SKM-1 treated with dmso at 0.1 percent for 144 hours (cell line): ENCODE results near the gene CACNA1G.

Experiments used
- DNase-seq: peaks from one replicate; lab custom pipeline; 2025; ENCODE audit not compliant: unreplicated experiment; lab: John Stamatoyannopoulos, UW

Gene CACNA1G

DNA sequence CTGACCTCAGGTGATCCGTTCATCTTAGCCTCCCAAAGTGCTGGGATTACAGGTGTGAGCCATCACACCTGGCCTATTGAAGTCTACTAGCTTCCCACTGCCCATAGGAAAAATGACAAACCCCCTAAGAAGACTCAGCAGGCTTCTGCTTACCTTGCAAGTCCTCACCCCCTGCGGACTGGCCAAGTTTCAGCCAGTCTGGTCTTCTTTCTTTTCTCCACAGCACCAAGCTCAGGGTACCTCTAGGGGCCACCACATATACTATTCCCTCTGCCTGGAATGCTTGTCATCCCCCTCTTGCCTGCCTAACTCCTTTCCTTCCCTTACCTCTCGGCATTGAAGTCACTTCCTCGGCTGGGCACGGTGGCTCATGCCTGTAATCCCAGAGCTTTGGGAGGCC is 105.3 kb downstream of the CACNA1G start:
- DNase-seq, result no peak

DNA sequence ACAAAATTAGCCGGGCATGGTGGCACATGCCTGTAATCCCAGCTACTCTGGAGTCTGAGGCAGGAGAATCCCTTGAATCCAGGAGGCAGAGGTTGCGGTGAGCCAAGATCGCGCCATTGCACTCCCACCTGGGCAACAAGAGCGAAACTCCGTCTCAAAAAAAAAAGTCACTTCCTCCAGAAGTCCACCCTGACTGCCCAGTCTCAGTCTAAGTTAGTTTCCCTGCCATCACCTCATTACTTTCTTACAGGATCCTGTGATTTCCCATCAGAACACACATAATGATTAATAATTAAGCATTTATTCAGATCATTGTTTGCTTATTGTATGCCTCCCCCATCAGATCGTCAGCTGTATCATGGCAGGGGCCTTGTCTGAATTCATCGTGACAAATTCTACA is 105.8 kb downstream of the CACNA1G start:
- DNase-seq, result no peak

DNA sequence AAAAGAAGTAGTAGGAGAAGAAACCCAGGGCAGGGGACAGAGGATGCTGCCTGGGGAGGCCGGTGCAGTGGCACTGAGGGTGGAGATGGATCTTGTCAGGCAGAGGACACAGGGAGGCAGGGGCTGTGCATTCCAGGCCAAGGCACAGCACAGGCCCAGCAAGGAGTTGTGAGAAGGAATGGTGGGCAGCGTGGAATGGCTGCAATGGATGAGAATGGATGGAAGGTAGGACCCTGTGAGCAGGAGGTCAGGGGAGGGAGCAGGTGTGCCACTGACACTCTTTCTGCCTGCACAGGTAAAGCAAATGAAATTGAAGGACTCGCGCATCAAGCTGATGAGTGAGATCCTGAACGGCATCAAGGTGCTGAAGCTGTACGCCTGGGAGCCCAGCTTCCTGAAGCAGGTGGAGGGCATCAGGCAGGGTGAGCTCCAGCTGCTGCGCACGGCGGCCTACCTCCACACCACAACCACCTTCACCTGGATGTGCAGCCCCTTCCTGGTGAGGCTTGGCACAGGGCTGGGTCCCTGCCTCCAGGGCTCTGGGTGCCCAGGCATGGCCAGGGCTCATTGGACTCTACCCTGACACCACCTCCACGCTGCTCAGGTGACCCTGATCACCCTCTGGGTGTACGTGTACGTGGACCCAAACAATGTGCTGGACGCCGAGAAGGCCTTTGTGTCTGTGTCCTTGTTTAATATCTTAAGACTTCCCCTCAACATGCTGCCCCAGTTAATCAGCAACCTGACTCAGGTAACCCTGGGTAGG is 106.9 kb downstream of the CACNA1G start:
- DNase-seq, result no peak

DNA sequence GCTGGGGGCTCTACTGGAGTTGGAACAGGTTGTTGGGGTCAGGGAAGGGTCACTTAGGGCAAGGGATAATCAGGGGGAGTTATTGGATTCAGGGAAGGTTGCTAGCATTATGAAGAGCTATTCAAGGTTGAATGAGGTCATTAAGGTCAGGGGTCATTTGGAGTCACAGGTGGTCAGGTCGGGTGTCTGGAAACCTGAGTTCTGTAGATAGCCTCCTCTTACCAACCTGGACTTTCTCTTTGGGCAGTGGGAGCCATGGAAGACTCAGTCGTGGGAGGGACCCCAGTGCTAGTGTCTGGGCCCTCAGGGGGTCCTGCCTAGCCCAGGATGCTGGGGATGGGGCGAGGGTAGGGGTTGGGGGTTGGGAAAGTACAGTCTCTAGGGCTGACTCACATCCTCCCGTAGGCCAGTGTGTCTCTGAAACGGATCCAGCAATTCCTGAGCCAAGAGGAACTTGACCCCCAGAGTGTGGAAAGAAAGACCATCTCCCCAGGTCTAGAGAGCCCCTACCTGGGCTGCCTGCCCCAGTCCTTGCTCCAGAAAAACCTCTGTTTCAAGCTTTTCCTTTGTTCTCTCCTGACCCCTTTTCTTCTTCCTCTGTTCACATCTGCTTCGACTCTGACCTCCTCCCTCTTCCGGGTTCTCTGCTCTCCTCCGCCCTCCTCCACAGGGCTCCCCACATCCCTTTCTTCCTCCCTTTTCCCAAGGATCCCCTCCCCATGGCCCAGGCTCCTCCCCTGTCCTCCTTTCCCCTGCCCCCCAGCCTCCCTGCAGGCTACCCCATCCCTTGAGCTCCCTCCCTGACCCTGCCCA is 107.7 kb downstream of the CACNA1G start:
- no peak for DNase-seq

DNA sequence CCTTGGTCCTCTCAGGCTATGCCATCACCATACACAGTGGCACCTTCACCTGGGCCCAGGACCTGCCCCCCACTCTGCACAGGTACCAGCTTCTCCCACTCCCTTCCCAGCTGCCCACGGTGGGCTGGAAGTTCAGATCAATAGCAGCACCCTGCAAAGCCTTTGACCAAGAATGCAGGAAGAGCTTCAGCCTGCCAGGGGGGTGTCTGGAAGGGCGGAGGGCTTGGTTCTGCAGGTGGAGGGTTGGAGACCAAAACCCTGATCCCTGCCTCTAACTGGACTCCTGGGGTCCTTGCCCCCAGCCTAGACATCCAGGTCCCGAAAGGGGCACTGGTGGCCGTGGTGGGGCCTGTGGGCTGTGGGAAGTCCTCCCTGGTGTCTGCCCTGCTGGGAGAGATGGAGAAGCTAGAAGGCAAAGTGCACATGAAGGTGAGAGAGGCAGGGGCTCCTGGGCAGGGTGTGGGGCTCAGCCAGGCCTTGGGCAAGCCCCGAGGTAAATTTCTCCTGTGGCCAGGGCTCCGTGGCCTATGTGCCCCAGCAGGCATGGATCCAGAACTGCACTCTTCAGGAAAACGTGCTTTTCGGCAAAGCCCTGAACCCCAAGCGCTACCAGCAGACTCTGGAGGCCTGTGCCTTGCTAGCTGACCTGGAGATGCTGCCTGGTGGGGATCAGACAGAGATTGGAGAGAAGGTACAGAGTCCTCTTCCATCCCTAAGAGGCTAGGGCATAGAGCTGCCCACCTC is 108.5 kb downstream of the CACNA1G start:
- DNase-seq, result no peak

DNA sequence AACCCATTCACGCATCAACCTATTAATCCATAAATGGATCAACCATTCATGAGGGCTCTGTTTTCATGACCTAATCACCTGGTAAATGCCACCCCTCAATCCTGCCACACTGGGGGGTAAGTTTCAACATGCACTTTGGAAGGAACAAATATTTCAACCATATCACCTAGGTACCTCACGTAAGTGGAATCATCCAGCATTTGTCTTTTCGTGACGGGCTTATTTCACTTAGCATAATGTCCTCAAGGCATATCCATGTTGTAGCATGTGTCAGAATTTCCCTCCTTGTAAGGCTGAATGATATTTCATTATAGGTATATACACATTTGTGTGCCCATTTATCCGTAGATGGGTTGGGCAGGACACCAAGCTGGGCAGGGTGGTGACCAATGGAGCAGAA is 111.6 kb downstream of the CACNA1G start:
- DNase-seq, result no peak

DNA sequence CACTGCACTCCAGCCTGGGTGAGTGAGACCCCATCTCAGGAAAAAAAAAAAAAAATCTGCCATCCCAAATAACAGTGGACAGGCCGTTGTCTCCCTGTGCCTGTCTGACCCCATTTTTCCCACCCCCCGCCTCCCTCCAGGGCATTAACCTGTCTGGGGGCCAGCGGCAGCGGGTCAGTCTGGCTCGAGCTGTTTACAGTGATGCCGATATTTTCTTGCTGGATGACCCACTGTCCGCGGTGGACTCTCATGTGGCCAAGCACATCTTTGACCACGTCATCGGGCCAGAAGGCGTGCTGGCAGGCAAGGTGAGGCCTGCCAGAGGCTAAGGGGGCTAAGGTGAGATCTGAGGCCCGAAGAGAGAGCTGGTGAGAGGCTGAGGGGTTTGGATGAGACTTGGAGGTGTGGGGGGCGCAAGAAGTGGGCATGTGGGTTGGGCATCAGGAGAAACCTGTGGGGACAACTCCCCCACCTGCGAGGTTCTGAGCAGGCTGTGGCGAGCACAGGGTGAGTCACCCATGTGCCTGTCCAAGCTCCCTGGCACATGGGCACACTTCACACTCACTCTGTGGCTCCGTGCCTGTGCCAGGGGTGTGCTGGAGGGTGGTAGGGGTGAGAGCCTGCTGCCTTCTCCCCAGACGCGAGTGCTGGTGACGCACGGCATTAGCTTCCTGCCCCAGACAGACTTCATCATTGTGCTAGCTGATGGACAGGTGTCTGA is 112.5 kb downstream of the CACNA1G start:
- no peak for DNase-seq

DNA sequence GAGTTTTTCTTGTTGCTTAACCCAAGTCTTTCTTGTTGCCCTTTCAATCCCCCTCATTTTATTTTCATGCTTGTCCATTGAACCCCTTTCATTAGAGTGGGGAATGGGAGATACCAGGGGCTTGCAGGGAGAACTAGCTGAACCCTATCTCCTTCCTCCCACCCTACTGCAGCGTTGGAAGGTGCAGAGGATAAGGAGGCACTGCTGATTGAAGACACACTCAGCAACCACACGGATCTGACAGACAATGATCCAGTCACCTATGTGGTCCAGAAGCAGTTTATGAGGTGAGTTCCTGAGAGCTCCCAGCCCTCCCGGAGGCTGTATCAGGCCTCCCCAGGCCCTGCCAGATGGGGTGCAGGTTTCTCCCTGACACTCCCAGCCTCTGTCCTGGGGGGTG is 114.7 kb downstream of the CACNA1G start:
- no peak for DNase-seq

DNA sequence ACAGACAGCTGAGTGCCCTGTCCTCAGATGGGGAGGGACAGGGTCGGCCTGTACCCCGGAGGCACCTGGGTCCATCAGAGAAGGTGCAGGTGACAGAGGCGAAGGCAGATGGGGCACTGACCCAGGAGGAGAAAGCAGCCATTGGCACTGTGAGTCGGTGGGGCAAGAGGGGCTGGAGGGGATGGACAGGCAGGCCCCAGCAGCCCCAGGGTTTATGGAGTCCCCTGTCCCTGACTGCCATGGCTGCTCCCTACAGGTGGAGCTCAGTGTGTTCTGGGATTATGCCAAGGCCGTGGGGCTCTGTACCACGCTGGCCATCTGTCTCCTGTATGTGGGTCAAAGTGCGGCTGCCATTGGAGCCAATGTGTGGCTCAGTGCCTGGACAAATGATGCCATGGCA is 115.1 kb downstream of the CACNA1G start:
- no peak for DNase-seq

DNA sequence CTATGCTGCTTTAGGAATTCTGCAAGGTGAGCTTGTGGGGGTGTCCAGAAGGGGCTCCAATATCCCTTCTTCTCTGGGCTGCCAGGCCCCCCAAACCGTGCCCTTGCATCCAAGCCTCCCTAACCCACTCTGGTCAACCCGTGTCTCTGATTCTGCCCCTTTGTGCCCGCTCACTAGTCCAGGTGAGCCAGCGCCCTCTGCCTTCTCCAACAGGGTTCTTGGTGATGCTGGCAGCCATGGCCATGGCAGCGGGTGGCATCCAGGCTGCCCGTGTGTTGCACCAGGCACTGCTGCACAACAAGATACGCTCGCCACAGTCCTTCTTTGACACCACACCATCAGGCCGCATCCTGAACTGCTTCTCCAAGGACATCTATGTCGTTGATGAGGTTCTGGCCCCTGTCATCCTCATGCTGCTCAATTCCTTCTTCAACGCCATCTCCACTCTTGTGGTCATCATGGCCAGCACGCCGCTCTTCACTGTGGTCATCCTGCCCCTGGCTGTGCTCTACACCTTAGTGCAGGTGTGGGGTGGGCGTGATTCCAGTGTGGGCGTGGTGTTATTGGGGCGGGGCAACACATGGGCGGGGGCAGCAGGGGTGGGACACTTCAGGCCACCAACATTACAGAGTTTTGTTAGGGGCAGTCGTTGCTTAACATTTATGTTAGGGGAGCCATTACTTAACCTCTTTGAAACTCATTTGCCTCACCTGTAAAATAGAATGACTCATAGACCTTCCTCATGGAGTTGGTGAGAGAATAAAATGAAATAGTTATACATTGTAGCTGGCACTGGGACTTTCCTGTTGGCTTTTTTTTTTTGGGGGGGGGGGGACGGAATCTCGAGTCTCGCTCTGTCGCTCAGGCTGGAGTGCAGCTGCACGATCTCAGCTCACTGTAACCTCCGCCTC is 115.8 kb downstream of the CACNA1G start:
- DNase-seq, result no peak
